ENCODE data around the gene RIOK3.

DNA sequence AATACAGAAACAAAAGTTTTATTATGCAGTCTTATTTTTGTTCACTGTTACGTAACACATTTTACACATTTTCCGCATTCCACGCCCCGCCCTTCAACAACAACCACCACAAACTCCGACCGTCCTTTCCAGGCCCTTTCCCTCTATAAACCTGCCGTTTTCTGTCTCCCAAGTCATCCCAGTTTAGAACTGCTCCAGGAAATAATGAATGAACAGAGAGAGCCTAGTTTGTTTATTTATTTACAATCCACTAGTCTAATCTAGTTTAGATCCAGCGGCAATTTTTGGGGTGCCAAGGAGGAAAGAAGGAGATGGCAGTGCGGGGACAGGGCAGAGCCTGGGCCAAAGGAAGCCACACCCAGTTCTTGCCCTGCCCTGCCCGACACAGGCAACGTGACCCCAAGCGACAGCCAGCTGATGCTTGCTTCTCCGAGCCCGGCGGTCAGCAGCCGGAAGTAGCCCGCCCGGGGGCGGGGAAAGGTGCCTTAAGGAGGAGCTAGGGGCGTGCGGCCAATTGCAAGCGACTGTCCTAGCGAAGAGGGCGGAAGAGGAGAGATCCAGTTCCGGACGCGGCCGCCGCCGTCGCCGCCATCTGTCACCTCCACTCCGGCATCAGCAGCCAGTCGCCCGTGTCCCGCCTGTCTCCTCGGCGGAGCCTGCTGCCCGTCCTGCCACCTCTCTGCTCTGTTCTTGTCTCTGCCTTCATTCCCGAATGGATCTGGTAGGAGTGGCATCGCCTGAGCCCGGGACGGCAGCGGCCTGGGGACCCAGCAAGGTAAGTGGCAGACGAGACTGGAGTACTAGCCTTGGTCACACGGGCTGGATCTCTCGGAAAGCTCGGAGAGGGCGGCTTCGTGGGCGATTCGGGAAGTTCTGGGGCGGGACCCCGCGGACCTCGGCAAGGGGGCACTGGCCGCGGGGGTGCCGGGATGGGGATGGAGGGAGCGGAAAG lies at the start of gene RIOK3:
- TF ChIP-seq, protein P1, sequence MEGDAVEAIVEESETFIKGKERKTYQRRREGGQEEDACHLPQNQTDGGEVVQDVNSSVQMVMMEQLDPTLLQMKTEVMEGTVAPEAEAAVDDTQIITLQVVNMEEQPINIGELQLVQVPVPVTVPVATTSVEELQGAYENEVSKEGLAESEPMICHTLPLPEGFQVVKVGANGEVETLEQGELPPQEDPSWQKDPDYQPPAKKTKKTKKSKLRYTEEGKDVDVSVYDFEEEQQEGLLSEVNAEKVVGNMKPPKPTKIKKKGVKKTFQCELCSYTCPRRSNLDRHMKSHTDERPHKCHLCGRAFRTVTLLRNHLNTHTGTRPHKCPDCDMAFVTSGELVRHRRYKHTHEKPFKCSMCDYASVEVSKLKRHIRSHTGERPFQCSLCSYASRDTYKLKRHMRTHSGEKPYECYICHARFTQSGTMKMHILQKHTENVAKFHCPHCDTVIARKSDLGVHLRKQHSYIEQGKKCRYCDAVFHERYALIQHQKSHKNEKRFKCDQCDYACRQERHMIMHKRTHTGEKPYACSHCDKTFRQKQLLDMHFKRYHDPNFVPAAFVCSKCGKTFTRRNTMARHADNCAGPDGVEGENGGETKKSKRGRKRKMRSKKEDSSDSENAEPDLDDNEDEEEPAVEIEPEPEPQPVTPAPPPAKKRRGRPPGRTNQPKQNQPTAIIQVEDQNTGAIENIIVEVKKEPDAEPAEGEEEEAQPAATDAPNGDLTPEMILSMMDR (conservative IDR thresholded peaks at IDR 0.05; ENCODE audit: low read depth, low read length) = no peak
- TF ChIP-seq EZH2 (IDR thresholded peaks at IDR 0.05; ENCODE audit: borderline replicate concordance, low read depth, low read length, poor library complexity, severe bottlenecking) = no peak

Measured in A673 (cell line).